Choroid plexus epithelial cell (primary cell): ENCODE results near the gene MTMR10.

Experiments used
- DNase-seq: peaks from one replicate; pipeline ENCODE4 v3.0.0-alpha.2; 2010; ENCODE audit warnings: low read depth
- H3K4me3 ChIP-seq: 2 replicates; pipeline ENCODE4 v1.5.1; 2011; ENCODE audit warnings: low read depth, mild to moderate bottlenecking, control low read depth, low read length, moderate library complexity
- TF ChIP-seq, protein P1 (sequence below): conservative IDR thresholded peaks from 2 replicates; pipeline ENCODE4 v1.5.1; 2011; ENCODE audit warnings: low read depth, mild to moderate bottlenecking, control low read depth, inconsistent platforms, low read length, moderate library complexity

MTMR10 gene

DNA sequence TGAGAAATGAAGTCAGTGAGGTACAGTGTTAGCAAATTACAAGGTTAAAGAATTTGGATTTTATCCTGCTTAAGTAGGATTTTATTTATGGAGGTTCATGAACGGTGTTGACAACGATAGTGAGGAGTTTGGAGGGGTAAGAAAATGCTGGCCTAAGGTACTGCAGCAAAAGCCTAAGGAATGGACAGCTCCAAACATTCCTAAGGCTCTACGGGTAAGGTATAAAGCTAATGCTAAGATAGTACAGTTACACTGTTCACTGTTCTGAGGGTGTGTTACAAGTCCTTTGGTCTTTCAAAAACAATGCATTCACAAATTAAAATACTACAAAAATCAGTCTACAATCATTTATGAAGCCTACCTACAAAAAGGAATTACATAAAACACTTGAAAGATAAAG, 7.3 kb downstream of the MTMR10 start:
- H3K4me3 ChIP-seq = no peak overlapping the region
- peak; percentile 28 for DNase-seq
- TF ChIP-seq, protein P1, sequence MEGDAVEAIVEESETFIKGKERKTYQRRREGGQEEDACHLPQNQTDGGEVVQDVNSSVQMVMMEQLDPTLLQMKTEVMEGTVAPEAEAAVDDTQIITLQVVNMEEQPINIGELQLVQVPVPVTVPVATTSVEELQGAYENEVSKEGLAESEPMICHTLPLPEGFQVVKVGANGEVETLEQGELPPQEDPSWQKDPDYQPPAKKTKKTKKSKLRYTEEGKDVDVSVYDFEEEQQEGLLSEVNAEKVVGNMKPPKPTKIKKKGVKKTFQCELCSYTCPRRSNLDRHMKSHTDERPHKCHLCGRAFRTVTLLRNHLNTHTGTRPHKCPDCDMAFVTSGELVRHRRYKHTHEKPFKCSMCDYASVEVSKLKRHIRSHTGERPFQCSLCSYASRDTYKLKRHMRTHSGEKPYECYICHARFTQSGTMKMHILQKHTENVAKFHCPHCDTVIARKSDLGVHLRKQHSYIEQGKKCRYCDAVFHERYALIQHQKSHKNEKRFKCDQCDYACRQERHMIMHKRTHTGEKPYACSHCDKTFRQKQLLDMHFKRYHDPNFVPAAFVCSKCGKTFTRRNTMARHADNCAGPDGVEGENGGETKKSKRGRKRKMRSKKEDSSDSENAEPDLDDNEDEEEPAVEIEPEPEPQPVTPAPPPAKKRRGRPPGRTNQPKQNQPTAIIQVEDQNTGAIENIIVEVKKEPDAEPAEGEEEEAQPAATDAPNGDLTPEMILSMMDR = no peak

DNA sequence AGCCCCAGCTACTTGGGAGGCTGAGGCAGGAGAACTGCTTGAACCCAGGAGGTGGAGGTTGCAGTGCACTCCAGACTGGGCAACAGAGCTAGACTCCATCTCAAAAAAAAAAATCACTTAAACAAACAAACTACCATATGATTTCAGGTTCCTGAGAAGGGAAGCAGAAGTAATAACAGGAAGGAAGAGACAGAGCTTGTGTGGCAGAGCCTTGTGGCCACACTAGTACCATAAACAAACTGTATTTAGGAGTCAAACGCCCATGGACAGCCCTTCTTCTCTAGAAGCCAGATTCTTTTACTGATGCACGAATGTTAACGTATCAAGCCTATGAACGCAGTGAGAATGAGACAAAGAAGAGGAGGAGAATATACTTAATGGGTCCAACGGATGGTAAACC, 12.0 kb downstream of the MTMR10 start:
- DNase-seq = no peak
- TF ChIP-seq, protein P1 = no peak
- no peak overlapping the region for H3K4me3 ChIP-seq

DNA sequence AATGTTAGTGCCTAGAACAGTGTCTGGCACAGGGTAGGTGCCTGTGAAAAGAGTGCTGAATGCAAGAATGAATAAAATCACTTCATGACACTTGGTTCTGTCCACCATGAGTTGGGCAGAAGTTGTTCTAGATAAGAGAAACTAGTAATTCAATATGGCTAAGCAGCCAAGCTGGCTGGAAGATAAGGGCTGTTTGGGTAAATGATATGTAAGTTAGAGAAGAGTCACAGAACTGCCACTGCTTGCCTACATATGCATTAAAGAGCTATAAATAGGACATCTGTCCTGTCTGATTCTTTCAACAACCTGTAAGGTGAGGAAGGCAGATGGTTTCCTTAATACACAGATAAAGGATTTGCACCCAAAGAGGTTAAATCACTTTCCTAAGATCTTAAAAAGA, 13.1 kb downstream of the MTMR10 start:
- H3K4me3 ChIP-seq = no peak overlapping the region
- DNase-seq = no peak
- TF ChIP-seq, protein P1 = no peak

DNA sequence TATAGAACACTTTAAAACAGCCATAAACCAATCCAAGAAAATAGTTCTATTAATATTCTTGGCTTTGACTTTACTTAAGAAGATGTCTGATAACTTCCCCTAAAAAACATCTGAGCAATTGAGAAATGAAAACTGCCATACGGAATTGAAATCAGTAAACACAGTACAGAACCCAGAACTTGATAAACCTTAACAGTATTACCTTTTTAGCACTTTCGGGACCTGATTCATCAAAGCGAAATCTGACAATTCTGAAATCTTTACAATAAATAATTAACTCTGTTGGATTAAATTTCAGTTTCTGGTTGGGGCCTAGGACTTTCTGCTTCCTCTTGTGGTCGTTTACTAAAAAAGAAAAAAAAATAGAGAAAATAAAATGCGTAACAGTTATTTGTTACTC, 17.3 kb downstream of the MTMR10 start:
- no peak for DNase-seq
- H3K4me3 ChIP-seq = no peak overlapping the region
- TF ChIP-seq, protein P1 = no peak

DNA sequence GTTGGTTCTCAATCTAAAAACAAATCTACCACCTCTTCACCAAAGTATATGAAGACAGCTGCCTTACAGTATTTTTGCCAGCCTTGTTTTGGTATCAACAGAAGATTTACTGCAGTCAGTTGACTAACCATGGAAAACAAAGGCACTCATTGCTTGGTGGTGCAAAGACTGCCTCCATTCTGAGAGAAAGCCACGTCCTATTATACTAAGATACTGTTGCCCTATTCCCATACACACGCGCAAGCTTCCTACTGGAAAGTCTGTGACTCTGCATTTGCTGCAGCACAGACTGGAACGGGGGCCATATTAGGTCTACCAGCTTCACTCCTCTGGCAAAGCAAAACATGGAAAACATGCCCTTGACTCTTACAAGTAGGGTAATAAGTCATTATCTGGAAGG, 18.0 kb downstream of the MTMR10 start:
- TF ChIP-seq, protein P1 = no peak
- DNase-seq = no peak
- no peak overlapping the region for H3K4me3 ChIP-seq

DNA sequence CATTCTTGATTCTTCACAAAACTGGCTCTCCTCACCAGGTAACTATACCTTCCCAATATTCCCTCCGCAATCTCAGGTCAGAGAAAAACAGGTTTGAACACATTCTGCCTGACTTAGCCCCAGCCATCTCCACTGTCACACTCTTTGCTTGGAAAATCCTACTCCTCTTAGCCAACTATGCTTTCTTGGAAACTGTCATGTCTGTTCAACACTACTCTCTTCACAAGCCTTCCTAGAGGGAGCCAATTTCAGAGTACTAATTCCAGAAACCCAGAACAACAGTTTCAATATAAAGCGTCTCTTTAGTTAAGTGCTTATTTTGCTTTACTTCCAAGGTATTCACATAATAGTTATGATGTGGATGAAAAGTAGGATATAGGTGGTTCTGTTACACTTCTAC, 21.7 kb downstream of the MTMR10 start:
- no peak overlapping the region for H3K4me3 ChIP-seq
- no peak for DNase-seq
- TF ChIP-seq, protein P1 = no peak

DNA sequence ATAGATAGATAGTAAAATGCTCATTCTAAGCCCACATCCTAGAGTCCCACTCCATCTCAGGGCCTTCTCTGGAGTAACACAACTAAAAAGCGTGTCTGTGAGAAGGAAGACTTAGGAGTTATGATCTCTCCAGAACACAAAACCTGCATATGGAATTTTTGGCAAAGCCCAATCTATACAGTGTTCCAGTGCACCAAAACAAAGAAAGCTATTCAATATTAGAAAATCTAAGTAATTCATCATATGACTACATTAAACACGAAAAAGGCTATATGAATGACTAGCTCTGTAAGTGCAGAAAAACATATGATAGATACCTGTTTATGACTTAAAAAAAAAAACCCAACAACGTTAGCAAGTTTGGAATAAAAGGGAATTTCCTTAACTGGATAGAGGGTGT, 27.7 kb downstream of the MTMR10 start:
- TF ChIP-seq, protein P1 = no peak
- no peak overlapping the region for H3K4me3 ChIP-seq
- DNase-seq = no peak
